ENCODE data around the gene YWHAH.

Gene YWHAH

GRCh38 chr22:31943978-31944699 is at the start of gene YWHAH:
YWHAH (plus strand) TSS chr22:31944535; CDS start chr22:31944734, 199 bp downstream.
- DNase-seq: peak; percentile 86 to 88

- DNase-seq: no peak
Observed at GRCh38 chr22:31895411-31896123, 48.8 kb upstream of the YWHAH start.

- DNase-seq: no peak
Observed at GRCh38 chr22:31896472-31896871, 47.9 kb upstream of the YWHAH start.

DNA sequence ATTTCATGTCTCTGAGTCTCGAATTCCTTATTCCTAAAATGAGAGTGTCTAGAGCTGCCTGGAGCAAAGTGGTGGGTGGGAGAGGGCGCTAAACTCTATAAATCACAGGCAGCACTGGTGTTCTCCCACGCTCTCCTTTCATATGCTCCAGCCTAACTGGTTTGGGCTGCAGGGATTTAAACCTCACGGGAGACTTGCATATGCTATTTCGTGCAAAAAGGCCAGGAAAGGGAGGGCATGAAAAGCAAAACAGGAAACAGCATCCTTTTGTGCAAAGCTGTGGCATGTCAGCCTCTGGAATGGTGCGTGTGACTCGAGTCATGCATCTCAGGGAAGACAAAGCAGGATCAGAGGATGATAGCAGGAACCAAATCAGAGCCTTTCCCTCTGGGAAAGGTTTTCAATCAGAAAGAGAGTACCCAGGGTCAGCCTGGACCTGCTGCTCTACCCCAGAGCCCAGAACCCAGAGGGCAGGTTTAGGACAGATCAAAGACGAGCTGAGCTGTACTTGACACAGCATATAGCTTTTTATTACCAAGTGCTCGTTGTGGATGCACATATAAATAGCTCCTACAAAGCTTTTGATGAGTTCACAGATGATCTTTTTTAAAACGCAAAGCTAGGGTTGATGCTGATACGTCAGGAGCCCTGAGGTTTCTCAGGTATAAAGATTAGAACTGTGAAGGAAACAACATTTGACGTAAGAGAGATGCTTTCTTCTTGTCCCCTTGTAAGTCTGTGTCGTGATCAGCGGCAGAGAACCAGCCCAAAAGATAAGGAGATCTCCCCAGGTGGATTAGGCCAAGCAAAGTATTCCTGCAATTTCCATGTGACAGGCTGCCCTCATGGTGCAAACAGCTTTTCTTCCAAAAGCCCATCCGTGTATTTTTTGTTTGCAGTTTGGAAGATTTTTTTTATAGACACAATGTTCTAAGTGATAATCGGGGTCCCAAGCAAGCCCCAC is 46.2 kb upstream of the YWHAH start:
- no peak for DNase-seq

DNA sequence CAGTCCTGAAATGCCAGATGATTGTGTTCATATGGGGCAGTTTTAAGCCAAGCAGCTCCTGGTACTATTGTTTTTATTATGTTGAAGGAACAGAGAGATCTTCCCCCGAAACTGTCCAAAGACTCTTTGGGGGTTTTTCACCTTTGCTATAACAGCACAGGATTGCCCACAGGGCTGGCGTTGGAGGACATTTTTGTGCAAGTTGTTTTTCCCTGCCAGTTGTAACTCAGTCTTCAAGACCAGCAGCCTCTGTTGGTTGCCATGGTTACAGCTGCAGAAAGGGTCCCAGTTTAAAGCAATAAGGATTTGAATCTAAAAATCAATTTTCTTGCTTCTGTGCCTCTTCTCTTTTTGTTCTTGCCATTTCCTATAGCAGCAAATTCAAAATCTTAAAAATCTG is 45.4 kb upstream of the YWHAH start:
- DNase-seq: no peak

DNA sequence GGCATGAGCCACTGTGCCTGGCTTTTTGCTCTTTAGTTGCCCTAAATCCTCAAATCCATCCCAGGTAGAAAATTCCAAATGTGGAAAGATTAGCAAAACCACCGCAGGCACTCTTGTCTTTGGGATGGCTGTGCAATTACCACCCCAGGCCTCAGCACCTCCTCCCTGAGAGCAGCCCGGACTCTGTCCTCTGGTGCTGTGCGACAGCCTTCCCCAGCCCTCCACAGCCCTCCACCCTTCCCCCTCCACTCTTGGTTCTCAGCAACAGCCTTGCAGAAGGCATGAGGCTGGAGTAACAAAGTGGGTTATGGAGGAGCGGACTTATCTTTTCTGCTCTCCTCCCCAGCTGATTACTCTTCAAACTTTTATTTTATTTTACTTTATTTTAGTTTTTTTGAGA is 44.7 kb upstream of the YWHAH start:
- DNase-seq: no peak

- no peak for DNase-seq
Observed at GRCh38 chr22:31901388-31902137, 42.8 kb upstream of the YWHAH start.

DNA sequence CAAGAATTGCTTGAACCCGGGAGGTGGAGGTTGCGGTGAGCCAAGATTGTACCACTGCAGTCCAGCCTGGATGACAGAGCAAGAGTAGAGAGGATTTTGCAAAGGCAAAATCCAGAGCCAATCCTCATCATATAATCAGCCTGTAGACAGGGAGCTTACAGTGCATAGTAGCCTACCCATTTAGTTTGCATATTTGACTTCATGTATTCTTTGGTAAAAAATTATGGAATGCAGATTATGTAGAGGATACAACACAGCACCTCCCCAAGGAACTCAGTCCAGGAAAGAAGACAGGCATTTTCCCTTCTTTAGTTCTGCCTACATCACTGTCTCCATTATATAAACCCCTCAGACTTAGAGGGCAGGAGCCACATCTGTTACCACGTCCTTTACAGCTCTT is 39.7 kb upstream of the YWHAH start:
- DNase-seq: no peak

- no peak for DNase-seq
Observed at GRCh38 chr22:31905356-31905755, 39.0 kb upstream of the YWHAH start.

- DNase-seq: no peak
Observed at GRCh38 chr22:31906086-31906485, 38.2 kb upstream of the YWHAH start.

DNA sequence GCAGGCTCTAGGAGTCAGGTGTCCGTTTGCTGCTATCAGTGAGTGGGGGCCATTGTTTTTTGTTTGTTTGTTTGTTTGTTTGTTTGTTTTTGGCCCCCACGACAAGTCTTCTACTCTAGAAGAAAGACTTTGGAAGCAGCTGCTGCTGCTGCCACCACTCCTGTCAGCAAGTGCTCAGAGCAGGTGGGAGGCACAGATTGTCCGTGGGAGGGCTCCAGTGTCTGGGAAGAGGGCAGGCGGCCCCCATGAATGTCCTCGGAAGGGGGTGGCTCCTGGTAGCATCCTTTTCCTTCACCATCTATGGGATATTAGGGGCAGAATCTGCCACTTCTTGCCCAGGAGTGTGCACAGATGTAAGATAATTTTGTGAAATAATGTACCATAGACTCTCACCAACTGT is 37.8 kb upstream of the YWHAH start:
- no peak for DNase-seq

DNA sequence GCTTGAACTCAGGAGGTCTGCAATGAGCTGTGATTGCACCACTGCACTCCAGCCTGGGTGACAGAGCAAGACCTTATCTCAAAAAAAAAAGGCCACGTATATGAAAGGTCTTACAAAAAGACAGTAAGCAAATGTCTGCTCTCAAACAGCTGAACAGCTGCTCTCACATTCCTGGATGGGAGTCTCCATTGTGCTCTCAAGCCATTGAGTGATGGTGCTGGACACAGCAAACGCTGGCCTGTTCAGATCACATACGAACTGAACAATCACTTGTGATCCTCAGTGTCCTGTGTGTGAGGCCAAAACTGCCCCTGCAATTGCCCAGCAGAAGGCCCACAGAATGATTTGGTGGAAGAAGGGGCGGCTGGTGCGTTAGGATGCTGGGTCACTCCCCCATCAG is 34.4 kb upstream of the YWHAH start:
- no peak for DNase-seq

DNA sequence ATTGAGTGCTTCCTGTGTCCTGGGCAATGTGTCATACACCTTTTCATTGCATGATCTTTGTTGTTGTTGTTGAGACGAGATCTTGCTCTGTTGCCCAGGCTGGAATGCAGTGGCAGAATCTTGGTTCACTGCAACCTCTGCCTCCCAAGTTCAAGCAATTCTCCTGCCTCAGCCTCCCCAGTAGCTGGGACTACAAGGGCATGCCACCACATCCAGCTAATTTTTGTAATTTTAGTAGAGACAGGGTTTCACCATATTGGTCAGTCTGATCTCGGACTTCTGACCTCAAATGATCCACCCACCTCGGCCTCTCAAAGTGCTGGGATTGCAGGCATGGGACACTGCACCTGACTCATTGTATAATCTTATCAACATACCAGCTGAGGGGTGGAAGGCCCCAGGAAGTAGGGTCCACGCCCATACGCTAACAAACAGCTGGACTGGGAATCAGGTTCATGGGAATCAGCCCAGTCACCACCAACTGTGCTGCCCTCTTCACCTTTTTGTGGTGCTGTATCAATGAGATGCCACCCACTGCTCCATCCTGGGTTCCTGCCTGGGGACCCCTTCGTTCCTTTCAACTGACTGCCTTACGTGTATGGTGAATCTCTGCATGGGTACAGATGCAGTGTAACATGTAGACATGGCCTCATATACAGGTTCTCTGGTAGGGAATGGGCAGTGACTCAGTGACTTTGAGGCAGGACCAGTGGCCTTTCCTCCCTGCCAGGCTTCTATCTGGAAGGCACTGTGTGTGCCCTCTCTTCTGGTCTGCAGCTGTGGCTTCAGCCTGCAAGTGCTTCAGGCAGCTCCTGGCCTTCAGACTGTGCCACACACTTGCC is 32.5 kb upstream of the YWHAH start:
- no peak for DNase-seq

GRCh38 chr22:31912407-31912743 is 32.0 kb upstream of the YWHAH start:
- no peak for DNase-seq

DNA sequence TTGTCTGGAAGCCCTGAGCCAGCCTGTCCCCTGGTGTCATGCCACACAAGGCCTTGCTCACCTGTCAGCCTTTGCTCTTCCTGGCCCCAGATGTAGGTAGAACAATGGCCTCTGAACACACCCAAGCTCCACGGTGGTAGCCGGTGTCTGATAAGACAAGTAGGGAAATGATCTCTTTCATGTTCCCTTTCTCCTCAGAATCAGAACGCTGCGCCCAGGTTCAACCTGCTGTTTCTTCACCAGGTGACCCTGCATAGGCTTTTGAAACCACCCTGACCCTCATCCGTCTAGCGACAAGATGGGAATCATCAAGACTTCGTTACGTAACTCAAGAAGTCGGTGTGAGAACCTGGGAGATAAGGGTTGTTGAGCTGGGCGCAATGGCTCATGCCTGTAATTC is 28.7 kb upstream of the YWHAH start:
- DNase-seq: no peak

DNA sequence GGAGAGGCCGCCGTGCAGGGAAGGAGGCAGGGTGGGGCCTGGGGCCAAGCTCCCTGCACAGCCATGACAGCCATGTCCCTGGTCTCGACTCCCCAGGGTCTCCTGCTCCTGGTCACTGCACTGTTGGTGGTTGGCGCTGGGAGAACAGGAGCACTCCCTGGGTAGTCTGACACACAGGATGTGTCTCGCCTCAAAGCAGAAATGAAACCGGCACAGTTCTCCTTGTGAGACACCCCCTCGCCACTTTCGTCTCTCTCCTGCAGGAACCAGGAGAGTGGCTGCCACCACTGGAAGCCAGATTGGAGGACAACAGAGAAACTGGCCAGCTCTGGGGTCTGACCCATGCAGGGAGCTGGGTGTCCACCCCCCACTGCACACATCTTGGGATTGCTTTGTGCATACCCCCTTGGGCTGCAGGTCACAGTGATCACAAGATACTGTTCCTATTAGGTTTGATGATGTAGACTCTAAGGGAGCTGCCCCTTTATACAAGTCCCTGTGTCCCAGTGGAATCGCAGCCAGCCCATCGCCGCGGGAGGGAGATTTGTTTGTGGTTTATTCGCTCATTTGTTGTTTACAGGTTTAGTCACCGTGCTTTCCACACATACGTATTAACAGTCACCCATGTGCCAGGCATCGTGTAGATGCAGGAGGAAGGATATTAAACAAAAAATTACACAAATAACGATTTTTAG is 27.0 kb upstream of the YWHAH start:
- no peak for DNase-seq

GRCh38 chr22:31919730-31920129 is 24.6 kb upstream of the YWHAH start:
- no peak for DNase-seq

GRCh38 chr22:31920306-31920705 is 24.0 kb upstream of the YWHAH start:
- no peak for DNase-seq

DNA sequence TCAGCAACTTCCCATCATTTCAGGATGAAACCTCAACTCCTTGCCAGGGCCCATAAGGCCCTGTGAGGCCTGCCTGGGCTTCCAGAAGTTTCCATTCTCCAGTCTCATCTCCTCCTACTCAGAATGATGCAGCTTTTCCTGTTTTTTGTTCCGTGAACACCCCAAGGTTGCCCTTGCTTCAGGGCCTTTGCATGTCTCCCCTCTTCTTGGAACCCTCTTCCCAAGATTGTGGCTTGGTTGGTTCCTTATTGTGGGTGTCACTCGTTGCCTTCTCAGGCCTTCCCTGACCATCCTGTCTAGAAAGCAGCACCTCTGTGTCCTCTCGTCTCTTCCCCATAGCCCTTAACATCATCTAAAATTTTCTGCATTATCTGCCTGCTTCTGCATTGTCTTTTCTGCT is 23.2 kb upstream of the YWHAH start:
- DNase-seq: no peak

GRCh38 chr22:31922534-31922933 is 21.8 kb upstream of the YWHAH start:
- DNase-seq: no peak

- peak; percentile 50 to 66 for DNase-seq
Observed at GRCh38 chr22:31923136-31923535, 21.2 kb upstream of the YWHAH start.

Data from Kasumi-1 (cell line).